Suprapubic skin (tissue), 4 donors: ENCODE results near the gene ANKRD65.
"Not testable (repeated sequence)": the region's sequence is repeated elsewhere in the genome, so short reads cannot be mapped to it uniquely, and the experiment has no call there.

Source experiments
- POLR2A ChIP-seq, 2 donors: fragments of 450-650 bp; IDR thresholded peaks; one replicate each; pipeline ENCODE4 v1.6.1; 2017; ENCODE audit warnings: antibody characterized with exemption in 2 of 2, mild to moderate bottlenecking in 2 of 2, moderate library complexity in 2 of 2
- POLR2AphosphoS5 ChIP-seq, 3 donors: sonication (generic); formaldehyde crosslinking; IDR thresholded peaks; one replicate each; pipeline ENCODE4 v1.6.1; 2017; ENCODE audit warnings: antibody characterized with exemption in 3 of 3
- TF ChIP-seq, protein P1 (sequence below), 2 donors: fragments of 200-600 bp in 1 of 2; fragments of 450-650 bp in 1 of 2; sonication (generic) in 1 of 2; IDR thresholded peaks; one replicate each; pipeline ENCODE4 v1.5.1; 2016 to 2019; ENCODE audit warnings: antibody characterized with exemption in 2 of 2, mild to moderate bottlenecking in 1 of 2, moderate library complexity in 1 of 2

DNA sequence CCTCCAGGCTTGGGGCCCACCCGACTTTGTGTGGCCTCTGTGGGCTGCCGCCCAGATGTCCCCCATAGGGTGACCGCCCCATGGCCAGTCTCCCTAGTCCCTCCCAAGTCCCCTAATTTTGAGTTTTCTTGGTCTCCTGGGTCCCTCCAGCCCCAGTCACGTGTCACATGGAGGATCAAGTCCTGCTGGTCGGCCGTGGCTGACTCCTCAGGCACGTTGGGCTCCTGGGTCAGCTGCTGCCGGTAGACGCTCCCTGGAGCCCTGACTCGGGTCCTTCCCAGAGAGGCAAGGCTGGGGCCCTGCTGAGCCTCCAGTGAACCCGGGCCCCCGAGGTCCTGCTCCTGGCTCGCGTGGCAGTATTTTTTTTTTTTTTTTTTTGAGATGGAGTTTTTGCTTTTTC lies 38.6 kb upstream of the ANKRD65 start:
- TF ChIP-seq, protein P1, sequence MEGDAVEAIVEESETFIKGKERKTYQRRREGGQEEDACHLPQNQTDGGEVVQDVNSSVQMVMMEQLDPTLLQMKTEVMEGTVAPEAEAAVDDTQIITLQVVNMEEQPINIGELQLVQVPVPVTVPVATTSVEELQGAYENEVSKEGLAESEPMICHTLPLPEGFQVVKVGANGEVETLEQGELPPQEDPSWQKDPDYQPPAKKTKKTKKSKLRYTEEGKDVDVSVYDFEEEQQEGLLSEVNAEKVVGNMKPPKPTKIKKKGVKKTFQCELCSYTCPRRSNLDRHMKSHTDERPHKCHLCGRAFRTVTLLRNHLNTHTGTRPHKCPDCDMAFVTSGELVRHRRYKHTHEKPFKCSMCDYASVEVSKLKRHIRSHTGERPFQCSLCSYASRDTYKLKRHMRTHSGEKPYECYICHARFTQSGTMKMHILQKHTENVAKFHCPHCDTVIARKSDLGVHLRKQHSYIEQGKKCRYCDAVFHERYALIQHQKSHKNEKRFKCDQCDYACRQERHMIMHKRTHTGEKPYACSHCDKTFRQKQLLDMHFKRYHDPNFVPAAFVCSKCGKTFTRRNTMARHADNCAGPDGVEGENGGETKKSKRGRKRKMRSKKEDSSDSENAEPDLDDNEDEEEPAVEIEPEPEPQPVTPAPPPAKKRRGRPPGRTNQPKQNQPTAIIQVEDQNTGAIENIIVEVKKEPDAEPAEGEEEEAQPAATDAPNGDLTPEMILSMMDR (IDR thresholded peaks at IDR 0.05) = not testable (repeated sequence)
- not testable (repeated sequence) for TF ChIP-seq POLR2A, POLR2AphosphoS5 (IDR thresholded peaks at IDR 0.05)
